ENCODE data around the gene PYGB. TPM values are rescaled to one million over a fixed set of nuclear protein-coding genes. Genes with fewer than 3 reads are reported as not detected.

PYGB gene
- total RNA-seq, 1 donor from 2014 or later: 20.9 TPM

DNA sequence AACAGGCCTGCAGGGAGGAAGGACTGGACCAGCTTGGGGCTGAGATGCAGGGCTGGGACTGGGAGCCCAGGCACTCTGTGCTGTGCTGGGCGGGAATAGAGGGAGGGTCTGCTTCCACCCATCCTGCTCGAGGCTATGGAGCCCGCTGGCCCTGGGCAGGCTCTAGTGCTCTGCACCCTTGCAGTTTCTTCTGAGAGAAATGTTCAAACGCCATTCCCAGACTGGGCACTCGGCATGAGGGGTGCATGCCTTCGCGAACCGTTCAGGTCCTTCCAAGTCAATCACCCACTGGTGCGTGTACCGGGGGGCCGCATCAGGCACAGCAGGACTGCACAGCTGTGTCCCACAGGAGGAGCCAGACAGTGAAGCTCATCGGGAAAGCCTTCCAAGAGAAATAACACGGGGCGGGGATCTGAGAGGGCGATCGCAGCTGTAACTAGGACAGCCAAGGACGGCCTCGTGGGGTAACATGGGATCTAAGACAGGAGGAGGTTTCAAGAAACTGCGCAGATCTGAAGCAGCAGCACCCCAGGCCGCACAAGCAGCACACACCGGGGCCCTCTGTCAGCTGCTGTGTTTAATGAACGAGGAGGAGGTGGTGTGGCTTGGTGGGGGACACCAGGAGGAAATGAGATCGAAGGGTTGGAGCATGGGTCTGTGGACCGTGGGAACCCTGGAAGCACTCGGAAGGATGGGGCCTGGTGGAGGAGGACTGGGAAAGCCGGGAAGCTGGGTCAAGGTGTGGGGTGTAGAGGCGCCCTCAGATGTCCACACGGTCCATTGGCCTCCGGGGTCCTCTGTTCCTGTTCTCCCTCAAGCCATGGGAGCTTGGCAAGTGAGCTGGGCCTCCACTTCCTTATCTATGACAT lies 26.1 kb upstream of the PYGB start:
- Histone ChIP-seq H3K27ac (ENCODE audit: low read depth, low read length) (no peak overlapping the region), H3K9me3 (ENCODE audit: control insufficient read depth in 3 of 3, low read length in 3 of 3) (no peaks in the 10 kb centered on the region), H3K4me3 (ENCODE audit: low read length in 3 of 3) (peak overlapping the region in 1 of 3 donors; percentile 6), H3K9ac (ENCODE audit: low read depth in 1 of 3, low read length in 3 of 3) (no peak overlapping the region), H3K4me1 (ENCODE audit: control insufficient read depth in 3 of 3, insufficient read depth in 3 of 3, low read length in 3 of 3) (peaks cover 18 to 29% (median 25%) of the 10 kb centered on the region in 3 donors), H3K36me3 (ENCODE audit: control insufficient read depth in 3 of 3, insufficient read depth in 3 of 3, low read length in 3 of 3) (peaks cover 37 to 51% (median 47%) of the 10 kb centered on the region in 3 donors), H3K27me3 (ENCODE audit: control insufficient read depth in 3 of 3, insufficient read depth in 3 of 3, low read length in 3 of 3) (no peaks in the 10 kb centered on the region)

GRCh38 chr20:25222461-25223178 lies 25.3 kb upstream of the PYGB start:
- Histone ChIP-seq H3K9me3 (ENCODE audit: control insufficient read depth in 3 of 3, low read length in 3 of 3) (no peaks in the 10 kb centered on the region), H3K9ac (ENCODE audit: low read depth in 1 of 3, low read length in 3 of 3) (peak overlapping the region in 1 of 3 donors; percentile 25), H3K4me1 (ENCODE audit: control insufficient read depth in 3 of 3, insufficient read depth in 3 of 3, low read length in 3 of 3) (peaks cover 26 to 37% (median 32%) of the 10 kb centered on the region in 3 donors), H3K36me3 (ENCODE audit: control insufficient read depth in 3 of 3, insufficient read depth in 3 of 3, low read length in 3 of 3) (peaks cover 30 to 44% (median 39%) of the 10 kb centered on the region in 3 donors), H3K27me3 (ENCODE audit: control insufficient read depth in 3 of 3, insufficient read depth in 3 of 3, low read length in 3 of 3) (no peaks in the 10 kb centered on the region), H3K27ac (ENCODE audit: low read depth, low read length) (no peak overlapping the region), H3K4me3 (ENCODE audit: low read length in 3 of 3) (no peak overlapping the region)

- peaks cover 27 to 39% (median 33%) of the 10 kb centered on the region in 3 donors for H3K4me1 ChIP-seq (ENCODE audit: control insufficient read depth in 3 of 3, insufficient read depth in 3 of 3, low read length in 3 of 3)
Observed at GRCh38 chr20:25223179-25223661, 24.7 kb upstream of the PYGB start.

GRCh38 chr20:25223765-25224720 lies 23.8 kb upstream of the PYGB start:
- Histone ChIP-seq H3K9ac (ENCODE audit: low read depth in 1 of 3, low read length in 3 of 3) (no peak overlapping the region), H3K4me3 (ENCODE audit: low read length in 3 of 3) (no peak overlapping the region), H3K27ac (ENCODE audit: low read depth, low read length) (no peak overlapping the region), H3K9me3 (ENCODE audit: control insufficient read depth in 3 of 3, low read length in 3 of 3) (no peaks in the 10 kb centered on the region), H3K36me3 (ENCODE audit: control insufficient read depth in 3 of 3, insufficient read depth in 3 of 3, low read length in 3 of 3) (peaks cover 21 to 33% (median 28%) of the 10 kb centered on the region in 3 donors), H3K4me1 (ENCODE audit: control insufficient read depth in 3 of 3, insufficient read depth in 3 of 3, low read length in 3 of 3) (peaks cover 27 to 39% (median 33%) of the 10 kb centered on the region in 3 donors), H3K27me3 (ENCODE audit: control insufficient read depth in 3 of 3, insufficient read depth in 3 of 3, low read length in 3 of 3) (no peaks in the 10 kb centered on the region)

More at GRCh38 chr20:25223179-25223661, 24.7 kb upstream of the PYGB start:
- Histone ChIP-seq H3K27me3 (ENCODE audit: control insufficient read depth in 3 of 3, insufficient read depth in 3 of 3, low read length in 3 of 3) (no peaks in the 10 kb centered on the region), H3K36me3 (ENCODE audit: control insufficient read depth in 3 of 3, insufficient read depth in 3 of 3, low read length in 3 of 3) (peaks cover 26 to 38% (median 34%) of the 10 kb centered on the region in 3 donors), H3K9me3 (ENCODE audit: control insufficient read depth in 3 of 3, low read length in 3 of 3) (no peaks in the 10 kb centered on the region), H3K27ac (ENCODE audit: low read depth, low read length) (no peak overlapping the region), H3K4me3 (ENCODE audit: low read length in 3 of 3) (no peak overlapping the region), H3K9ac (ENCODE audit: low read depth in 1 of 3, low read length in 3 of 3) (peak overlapping the region in 1 of 3 donors; percentile 25)

DNA sequence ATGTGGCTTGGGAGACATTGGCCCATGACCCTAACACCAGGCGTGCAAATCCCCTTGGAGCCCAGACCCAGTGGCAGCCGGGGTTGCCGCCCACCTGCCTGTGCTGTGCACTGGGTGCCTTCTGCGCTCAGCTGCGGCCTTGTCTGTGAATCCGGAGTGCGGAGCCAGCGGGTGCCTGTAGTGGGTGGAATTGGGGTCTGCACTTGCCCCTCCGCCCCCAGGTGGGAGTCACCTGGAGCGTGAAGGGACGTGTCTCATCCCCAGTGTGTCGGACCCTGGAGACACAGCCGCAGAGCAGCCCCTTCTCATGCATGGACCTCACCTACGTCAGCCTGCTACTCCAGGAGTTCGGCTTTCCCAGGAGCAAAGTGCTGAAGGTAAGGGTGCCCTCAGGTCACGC lies 22.9 kb upstream of the PYGB start:
- H3K9me3 ChIP-seq (ENCODE audit: control insufficient read depth in 3 of 3, low read length in 3 of 3): no peaks in the 10 kb centered on the region
- no peak overlapping the region for H3K9ac ChIP-seq (ENCODE audit: low read depth in 1 of 3, low read length in 3 of 3)
- peaks cover 27 to 42% (median 33%) of the 10 kb centered on the region in 3 donors for H3K4me1 ChIP-seq (ENCODE audit: control insufficient read depth in 3 of 3, insufficient read depth in 3 of 3, low read length in 3 of 3)
- peaks cover 17 to 30% (median 22%) of the 10 kb centered on the region in 3 donors for H3K36me3 ChIP-seq (ENCODE audit: control insufficient read depth in 3 of 3, insufficient read depth in 3 of 3, low read length in 3 of 3)
- H3K27ac ChIP-seq (ENCODE audit: low read depth, low read length): no peak overlapping the region
- no peaks in the 10 kb centered on the region for H3K27me3 ChIP-seq (ENCODE audit: control insufficient read depth in 3 of 3, insufficient read depth in 3 of 3, low read length in 3 of 3)
- no peak overlapping the region for H3K4me3 ChIP-seq (ENCODE audit: low read length in 3 of 3)

GRCh38 chr20:25225642-25226432 lies 22.0 kb upstream of the PYGB start:
- H3K36me3 ChIP-seq (ENCODE audit: control insufficient read depth in 3 of 3, insufficient read depth in 3 of 3, low read length in 3 of 3): peaks cover 16 to 27% (median 20%) of the 10 kb centered on the region in 3 donors
- no peak overlapping the region for H3K27ac ChIP-seq (ENCODE audit: low read depth, low read length)
- H3K4me1 ChIP-seq (ENCODE audit: control insufficient read depth in 3 of 3, insufficient read depth in 3 of 3, low read length in 3 of 3): peaks cover 23 to 37% (median 27%) of the 10 kb centered on the region in 3 donors
- H3K27me3 ChIP-seq (ENCODE audit: control insufficient read depth in 3 of 3, insufficient read depth in 3 of 3, low read length in 3 of 3): no peaks in the 10 kb centered on the region
- no peak overlapping the region for H3K9ac ChIP-seq (ENCODE audit: low read depth in 1 of 3, low read length in 3 of 3)
- H3K4me3 ChIP-seq (ENCODE audit: low read length in 3 of 3): no peak overlapping the region
- H3K9me3 ChIP-seq (ENCODE audit: control insufficient read depth in 3 of 3, low read length in 3 of 3): no peaks in the 10 kb centered on the region

DNA sequence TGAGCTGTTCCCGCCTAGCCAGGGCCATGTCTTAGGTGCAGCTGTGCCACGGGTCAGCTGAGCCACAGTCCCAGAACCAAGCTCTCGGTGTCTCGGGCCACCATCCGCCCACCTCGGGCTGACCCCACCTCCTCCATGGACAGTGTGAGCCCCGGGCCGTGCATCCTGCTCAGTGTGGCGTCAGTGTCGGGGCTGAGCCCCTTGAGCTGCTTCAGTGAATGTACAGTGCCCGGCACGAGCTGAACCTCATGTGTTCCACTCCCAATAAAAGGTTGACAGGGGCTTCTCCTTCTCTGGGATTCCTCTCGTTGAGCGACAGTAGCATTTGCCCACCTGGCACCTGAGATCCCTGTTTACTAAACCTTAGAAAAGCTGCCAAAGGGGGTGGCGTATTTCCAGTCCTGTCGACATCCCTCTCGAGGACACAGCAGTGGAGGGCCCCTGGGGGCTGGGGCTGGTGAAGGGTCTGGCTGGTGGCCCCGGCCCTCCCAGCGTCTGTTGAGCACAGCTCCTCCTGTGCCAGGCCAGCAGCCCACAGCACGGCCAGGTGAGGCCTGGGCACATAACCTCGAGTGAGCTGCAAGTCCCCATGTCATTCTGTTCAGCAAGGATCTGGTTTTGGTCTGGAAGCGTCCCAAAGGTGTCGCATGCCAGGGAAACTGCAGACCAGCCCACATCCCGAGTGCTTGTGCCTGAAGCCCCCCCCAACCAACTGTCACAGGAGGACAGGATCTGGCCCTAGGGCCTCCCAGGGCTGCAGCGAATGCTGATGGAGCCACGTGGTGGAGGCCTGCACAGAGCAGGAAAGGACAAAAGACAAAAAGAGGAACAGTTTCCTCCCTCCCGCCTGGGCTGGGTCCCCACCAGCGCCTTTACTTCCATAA lies 21.2 kb upstream of the PYGB start:
- peaks cover 12 to 20% (median 20%) of the 10 kb centered on the region in 3 donors for H3K36me3 ChIP-seq (ENCODE audit: control insufficient read depth in 3 of 3, insufficient read depth in 3 of 3, low read length in 3 of 3)
- H3K27me3 ChIP-seq (ENCODE audit: control insufficient read depth in 3 of 3, insufficient read depth in 3 of 3, low read length in 3 of 3): no peaks in the 10 kb centered on the region
- peaks cover 18 to 33% (median 19%) of the 10 kb centered on the region in 3 donors for H3K4me1 ChIP-seq (ENCODE audit: control insufficient read depth in 3 of 3, insufficient read depth in 3 of 3, low read length in 3 of 3)
- no peaks in the 10 kb centered on the region for H3K9me3 ChIP-seq (ENCODE audit: control insufficient read depth in 3 of 3, low read length in 3 of 3)
- peak overlapping the region in 1 of 3 donors; percentile 49 for H3K4me3 ChIP-seq (ENCODE audit: low read length in 3 of 3)
- H3K9ac ChIP-seq (ENCODE audit: low read depth in 1 of 3, low read length in 3 of 3): peak overlapping the region; percentile 3 to 57 (median 38)
- peak overlapping the region; percentile 58 for H3K27ac ChIP-seq (ENCODE audit: low read depth, low read length)

DNA sequence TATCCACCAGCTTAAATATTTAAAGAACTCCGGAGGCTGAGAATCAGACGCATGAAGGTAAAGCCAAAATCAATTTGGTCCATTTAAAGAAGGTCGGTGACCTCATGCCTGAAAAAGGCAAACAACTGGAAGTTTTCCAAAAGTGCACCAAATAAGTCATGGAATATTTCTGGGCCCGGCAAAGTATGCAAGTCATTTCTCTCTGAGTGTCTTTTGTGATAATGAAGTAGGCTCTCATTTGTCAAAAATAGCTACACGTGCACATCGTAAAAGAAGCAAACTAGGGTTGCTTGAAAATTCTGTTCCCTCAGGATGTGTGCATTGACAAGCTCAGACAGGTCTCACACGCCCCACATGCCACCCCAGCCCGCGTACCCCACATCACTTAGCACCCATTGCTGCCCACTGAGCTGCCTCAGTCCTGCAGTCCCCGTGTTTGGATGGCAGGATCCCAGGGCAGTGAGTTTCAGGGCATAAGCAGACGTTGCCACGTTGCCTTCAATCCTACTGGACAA lies 20.5 kb upstream of the PYGB start:
- H3K4me3 ChIP-seq (ENCODE audit: low read length in 3 of 3): peak overlapping the region in 1 of 3 donors; percentile 49
- H3K36me3 ChIP-seq (ENCODE audit: control insufficient read depth in 3 of 3, insufficient read depth in 3 of 3, low read length in 3 of 3): peaks cover 8 to 20% (median 18%) of the 10 kb centered on the region in 3 donors
- peak overlapping the region in 1 of 3 donors; percentile 58 for H3K9ac ChIP-seq (ENCODE audit: low read depth in 1 of 3, low read length in 3 of 3)
- no peaks in the 10 kb centered on the region for H3K9me3 ChIP-seq (ENCODE audit: control insufficient read depth in 3 of 3, low read length in 3 of 3)
- H3K27ac ChIP-seq (ENCODE audit: low read depth, low read length): peak overlapping the region; percentile 58
- H3K4me1 ChIP-seq (ENCODE audit: control insufficient read depth in 3 of 3, insufficient read depth in 3 of 3, low read length in 3 of 3): peaks cover 13 to 27% (median 16%) of the 10 kb centered on the region in 3 donors
- no peaks in the 10 kb centered on the region for H3K27me3 ChIP-seq (ENCODE audit: control insufficient read depth in 3 of 3, insufficient read depth in 3 of 3, low read length in 3 of 3)

All from skeletal muscle tissue (tissue), 4 donors.